ENCODE measurements around the gene DIDO1.

DIDO1 gene

DNA sequence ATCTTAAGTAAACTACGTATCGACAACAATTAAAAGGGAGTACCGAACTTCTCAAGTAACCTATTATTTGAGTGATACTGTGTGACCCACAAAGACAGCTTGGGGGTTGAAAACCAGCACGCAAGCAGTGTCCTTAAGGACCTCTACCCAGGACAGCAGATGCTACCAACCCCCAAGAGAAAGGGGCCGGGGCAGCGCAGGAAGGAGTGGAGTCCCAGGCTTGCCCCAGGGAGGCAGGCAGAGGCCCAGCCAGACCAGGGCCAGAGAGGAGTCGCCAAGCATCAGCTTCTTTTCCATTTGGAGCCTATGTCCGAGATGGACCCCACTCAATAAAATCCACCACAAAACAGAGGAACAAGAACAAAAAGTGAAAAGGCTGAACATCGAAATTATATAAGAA is 11.9 kb downstream of the DIDO1 start:
- no peak for DNase-seq (ENCODE audit: low read depth)
- H3K4me3 ChIP-seq (ENCODE audit: low read depth, low read length): no peak overlapping the region
- TF ChIP-seq, protein P1, sequence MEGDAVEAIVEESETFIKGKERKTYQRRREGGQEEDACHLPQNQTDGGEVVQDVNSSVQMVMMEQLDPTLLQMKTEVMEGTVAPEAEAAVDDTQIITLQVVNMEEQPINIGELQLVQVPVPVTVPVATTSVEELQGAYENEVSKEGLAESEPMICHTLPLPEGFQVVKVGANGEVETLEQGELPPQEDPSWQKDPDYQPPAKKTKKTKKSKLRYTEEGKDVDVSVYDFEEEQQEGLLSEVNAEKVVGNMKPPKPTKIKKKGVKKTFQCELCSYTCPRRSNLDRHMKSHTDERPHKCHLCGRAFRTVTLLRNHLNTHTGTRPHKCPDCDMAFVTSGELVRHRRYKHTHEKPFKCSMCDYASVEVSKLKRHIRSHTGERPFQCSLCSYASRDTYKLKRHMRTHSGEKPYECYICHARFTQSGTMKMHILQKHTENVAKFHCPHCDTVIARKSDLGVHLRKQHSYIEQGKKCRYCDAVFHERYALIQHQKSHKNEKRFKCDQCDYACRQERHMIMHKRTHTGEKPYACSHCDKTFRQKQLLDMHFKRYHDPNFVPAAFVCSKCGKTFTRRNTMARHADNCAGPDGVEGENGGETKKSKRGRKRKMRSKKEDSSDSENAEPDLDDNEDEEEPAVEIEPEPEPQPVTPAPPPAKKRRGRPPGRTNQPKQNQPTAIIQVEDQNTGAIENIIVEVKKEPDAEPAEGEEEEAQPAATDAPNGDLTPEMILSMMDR (IDR thresholded peaks at IDR 0.05; ENCODE audit: low read depth, low read length, missing control alignments): no peak

DNA sequence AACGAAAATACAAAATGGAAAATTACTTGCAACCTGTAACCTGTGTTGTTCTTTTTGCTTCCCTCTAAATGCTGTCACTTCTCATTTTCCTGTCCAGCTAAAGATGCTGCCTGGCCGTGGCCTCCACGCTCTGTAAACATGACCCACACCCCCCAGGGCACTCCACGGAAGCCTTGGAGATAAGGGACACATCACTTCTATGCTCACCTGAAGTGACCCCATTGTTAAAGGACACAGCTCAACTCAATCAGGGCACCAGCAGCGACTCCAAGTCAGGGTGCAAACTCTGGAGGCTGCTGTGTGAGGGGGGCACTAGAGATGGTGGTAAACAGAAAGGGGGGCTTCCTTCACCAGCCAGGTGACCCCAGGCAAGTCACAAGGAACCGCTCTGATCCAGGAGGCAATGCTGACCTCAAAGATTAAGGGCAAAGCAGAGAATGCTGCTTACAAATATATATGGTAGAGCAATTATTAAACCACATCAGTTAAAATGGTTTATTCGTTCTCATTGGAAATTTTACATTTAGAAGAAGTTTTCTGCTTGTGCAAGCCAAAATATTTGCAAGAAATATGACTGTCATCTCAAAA is 13.2 kb downstream of the DIDO1 start:
- TF ChIP-seq, protein P1 (IDR thresholded peaks at IDR 0.05; ENCODE audit: low read depth, low read length, missing control alignments): no peak

DNA sequence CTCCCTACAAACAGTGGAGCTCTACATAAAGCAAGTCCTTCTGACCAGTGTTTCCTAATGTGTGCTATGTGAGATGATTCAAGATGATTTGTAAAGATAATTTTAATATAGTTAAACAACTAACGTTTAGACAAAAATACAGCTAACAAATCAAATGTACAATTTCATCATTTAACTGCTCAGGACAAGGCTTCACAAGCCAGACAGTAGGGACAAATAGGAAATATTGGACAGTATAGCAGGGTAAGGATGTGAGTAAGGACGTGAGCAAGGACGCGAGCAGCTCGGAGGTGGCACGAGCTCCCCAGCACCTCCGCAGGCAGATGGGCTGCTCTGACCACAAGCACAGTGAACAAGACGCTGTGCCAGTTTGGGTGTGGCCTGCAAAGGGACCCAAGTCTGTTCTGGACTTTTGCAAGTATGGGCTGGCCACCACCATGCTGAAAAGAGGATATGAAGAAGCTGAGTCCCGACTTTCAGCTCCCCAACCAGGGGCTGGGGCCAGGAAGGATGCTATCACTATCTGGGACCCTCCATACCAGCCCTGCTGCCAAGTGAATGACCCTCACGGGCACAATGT is 14.5 kb downstream of the DIDO1 start:
- TF ChIP-seq, protein P1 (IDR thresholded peaks at IDR 0.05; ENCODE audit: low read depth, low read length, missing control alignments): no peak
- no peak overlapping the region for H3K4me3 ChIP-seq (ENCODE audit: low read depth, low read length)
- no peak for DNase-seq (ENCODE audit: low read depth)

More for the DNA sequence above, 13.2 kb downstream of the DIDO1 start:
- no peak for DNase-seq (ENCODE audit: low read depth)
- no peak overlapping the region for H3K4me3 ChIP-seq (ENCODE audit: low read depth, low read length)

DNA sequence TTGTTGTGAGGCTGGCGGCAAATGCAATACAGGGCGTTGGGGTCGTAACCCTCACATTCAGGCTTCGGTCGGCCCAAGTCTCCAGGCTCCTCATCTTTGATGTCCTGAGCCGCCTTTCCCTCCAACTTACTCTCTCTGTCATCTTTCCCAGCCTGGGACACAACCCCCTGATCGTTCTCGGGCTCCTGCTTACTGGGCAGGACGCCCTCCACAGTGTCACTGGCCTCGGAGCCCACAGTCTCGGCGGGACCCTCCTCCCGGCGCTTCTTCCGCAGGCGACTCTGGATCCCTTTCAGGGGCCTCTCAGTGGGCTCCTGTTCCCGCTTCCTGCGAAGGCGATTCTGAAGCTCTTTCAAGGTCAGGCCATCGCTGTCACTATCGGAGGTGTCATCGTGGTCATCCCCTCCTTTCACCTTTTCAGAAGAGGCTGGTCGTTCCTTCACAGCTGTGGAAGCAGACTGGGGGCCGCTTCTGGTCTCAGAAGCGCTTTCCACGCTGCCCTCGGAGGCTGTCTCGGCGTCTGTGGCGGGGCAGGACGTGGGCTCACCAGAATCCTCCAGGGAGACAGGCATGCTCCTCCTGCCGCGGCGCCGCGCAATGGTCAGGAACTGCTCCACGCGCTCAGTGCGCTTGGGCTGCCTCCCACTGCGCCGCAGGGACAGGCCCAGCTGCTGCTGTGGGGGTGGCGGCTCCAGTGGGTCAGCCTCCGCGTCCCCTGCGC is 15.4 kb downstream of the DIDO1 start:
- H3K4me3 ChIP-seq (ENCODE audit: low read depth, low read length): no peak overlapping the region
- TF ChIP-seq, protein P1 (IDR thresholded peaks at IDR 0.05; ENCODE audit: low read depth, low read length, missing control alignments): no peak
- DNase-seq (ENCODE audit: low read depth): no peak

DNA sequence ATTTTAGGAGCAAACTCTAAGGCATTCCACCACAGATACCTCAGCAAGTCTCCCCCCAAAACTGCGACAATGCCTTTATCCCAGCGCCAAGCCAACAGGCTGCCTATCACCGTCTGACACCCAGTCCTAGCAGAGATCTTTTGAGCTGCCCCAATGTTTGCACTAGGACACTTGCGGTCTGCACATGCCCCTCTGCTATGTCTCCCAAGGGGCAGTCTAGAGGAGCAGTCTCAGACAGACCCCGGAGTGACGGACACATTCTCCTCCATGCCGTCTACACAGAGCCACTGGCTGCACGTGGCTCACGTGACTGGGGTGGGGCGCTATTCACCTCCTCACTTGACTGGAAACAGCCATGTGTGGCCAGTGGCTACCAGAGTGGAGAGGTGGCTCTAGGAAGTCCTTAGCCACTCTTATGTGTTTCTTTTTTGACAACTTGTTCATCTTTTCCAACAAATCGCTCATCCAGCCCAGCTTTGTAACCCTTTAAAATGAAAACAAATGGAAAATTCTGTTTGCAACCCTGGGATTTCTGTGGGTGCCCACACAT is 16.0 kb downstream of the DIDO1 start:
- DNase-seq (ENCODE audit: low read depth): no peak
- TF ChIP-seq, protein P1 (IDR thresholded peaks at IDR 0.05; ENCODE audit: low read depth, low read length, missing control alignments): no peak
- no peak overlapping the region for H3K4me3 ChIP-seq (ENCODE audit: low read depth, low read length)

DNA sequence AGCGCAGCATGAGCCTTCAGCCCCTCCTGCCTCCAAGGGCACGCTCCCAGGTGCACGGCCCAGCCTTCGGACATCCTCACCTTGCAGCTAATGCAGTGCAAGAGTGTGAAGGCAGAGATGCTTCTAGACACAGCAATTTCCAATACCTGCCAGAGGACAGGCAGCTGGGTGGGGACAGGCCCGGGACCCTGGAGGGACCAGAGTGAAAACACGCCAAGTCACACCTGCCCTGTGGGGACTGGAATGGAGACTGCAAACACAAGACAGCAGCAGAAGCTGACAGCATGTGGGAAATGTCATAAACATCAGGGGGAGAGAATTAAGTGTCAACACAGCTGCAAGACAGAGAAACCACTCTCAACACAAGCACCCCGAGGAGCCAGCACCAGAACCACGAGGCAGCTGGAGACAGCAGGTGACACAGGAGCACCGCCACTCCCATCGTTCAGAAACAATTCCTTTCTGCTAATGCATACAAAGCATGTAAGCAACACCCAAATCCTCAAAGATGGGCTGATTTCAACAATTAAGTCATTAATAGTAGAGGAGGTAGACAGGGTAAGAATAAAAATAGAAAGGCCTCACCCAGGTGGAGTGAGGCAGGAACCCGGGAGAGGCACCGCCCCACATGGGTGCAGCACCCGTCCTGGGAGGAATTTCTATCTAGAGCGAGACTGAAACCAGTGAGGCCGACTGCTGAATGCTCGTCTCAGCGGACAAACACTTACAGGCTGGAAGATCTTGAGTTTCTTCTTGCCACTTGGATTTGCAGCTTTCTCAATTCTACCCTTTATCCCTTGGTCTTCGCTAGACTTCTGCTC is 17.1 kb downstream of the DIDO1 start:
- no peak for DNase-seq (ENCODE audit: low read depth)
- TF ChIP-seq, protein P1 (IDR thresholded peaks at IDR 0.05; ENCODE audit: low read depth, low read length, missing control alignments): no peak
- H3K4me3 ChIP-seq (ENCODE audit: low read depth, low read length): no peak overlapping the region
